KMS-11 (cell line): Measurements from ENCODE around the gene EFNA1.

Source experiments
- H2AFZ ChIP-seq: fragments of 200-600 bp; sonication (generic); 2 replicates; pipeline ENCODE4 v1.6.1; 2016; ENCODE audit warnings: antibody characterized with exemption, mixed run types, low read depth
- H3K27ac ChIP-seq: fragments of 200-600 bp; sonication (generic); 2 replicates; pipeline ENCODE4 v1.6.1; 2016; ENCODE audit warnings: mild to moderate bottlenecking, mixed run types
- H3K27me3 ChIP-seq: fragments of 200-600 bp; sonication (generic); 2 replicates; pipeline ENCODE4 v1.6.1; 2017; ENCODE audit warnings: mild to moderate bottlenecking, low read depth, mixed run types, moderate library complexity; ENCODE audit not compliant: insufficient read depth
- H3K36me3 ChIP-seq: fragments of 200-600 bp; sonication (generic); 2 replicates; pipeline ENCODE4 v1.6.1; 2017; ENCODE audit warnings: mild to moderate bottlenecking, mixed run types; ENCODE audit not compliant: insufficient read depth
- H3K4me1 ChIP-seq: fragments of 200-600 bp; sonication (generic); 2 replicates; pipeline ENCODE4 v1.6.1; 2016; ENCODE audit warnings: mild to moderate bottlenecking, low read depth, mixed run types; ENCODE audit not compliant: poor library complexity, severe bottlenecking
- H3K4me2 ChIP-seq: fragments of 200-600 bp; sonication (generic); 2 replicates; pipeline ENCODE4 v1.7.0; 2016; ENCODE audit warnings: mild to moderate bottlenecking, mixed run types
- H3K4me3 ChIP-seq: fragments of 200-600 bp; sonication (generic); IDR thresholded peaks from 2 replicates; pipeline ENCODE4 v1.6.1; 2017; ENCODE audit warnings: low read depth, low read length, mixed read lengths; ENCODE audit not compliant: insufficient read depth
- H3K79me2 ChIP-seq: fragments of 200-600 bp; sonication (generic); 2 replicates; pipeline ENCODE4 v1.6.1; 2016; ENCODE audit warnings: low read depth, mixed run types; ENCODE audit not compliant: insufficient read depth
- H3K9ac ChIP-seq: fragments of 200-600 bp; sonication (generic); 2 replicates; pipeline ENCODE4 v1.6.1; 2016; ENCODE audit warnings: mild to moderate bottlenecking, mixed run types
- H4K20me1 ChIP-seq: fragments of 200-600 bp; sonication (generic); 2 replicates; pipeline ENCODE4 v1.6.1; 2016; ENCODE audit warnings: mild to moderate bottlenecking, mixed run types; ENCODE audit not compliant: insufficient read depth
- CTCF ChIP-seq: fragments of 200-600 bp; sonication (generic); conservative IDR thresholded peaks from 2 replicates; pipeline ENCODE4 v1.6.1; 2017; ENCODE audit warnings: low read depth, mild to moderate bottlenecking, antibody characterized with exemption, low read length, moderate library complexity, mixed read lengths

The EFNA1 gene

GRCh38 chr1:155104605-155105534 lies 22.8 kb upstream of the EFNA1 start:
- Histone ChIP-seq H4K20me1 (no peaks in the 10 kb centered on the region), H2AFZ (no peak overlapping the region), H3K79me2 (no peaks in the 10 kb centered on the region), H3K36me3 (no peaks in the 10 kb centered on the region), H3K4me3 (no peak overlapping the region), H3K27ac (no peak overlapping the region), H3K4me1 (no peaks in the 10 kb centered on the region), H3K27me3 (peaks cover 16% of the 10 kb centered on the region; the same call in 1 of the 2 replicates), H3K4me2 (no peak overlapping the region), H3K9ac (no peak overlapping the region)
- TF ChIP-seq CTCF: no peak

- no peak overlapping the region for H3K4me2 ChIP-seq
- no peak overlapping the region for H3K9ac ChIP-seq
- H3K36me3 ChIP-seq: no peaks in the 10 kb centered on the region
- H3K27ac ChIP-seq: no peak overlapping the region
- no peaks in the 10 kb centered on the region for H3K4me1 ChIP-seq
- no peak overlapping the region for H3K4me3 ChIP-seq
- H3K27me3 ChIP-seq: peaks cover 16% of the 10 kb centered on the region; the same call in 1 of the 2 replicates
- no peaks in the 10 kb centered on the region for H3K79me2 ChIP-seq
- H2AFZ ChIP-seq: no peak overlapping the region
- H4K20me1 ChIP-seq: no peaks in the 10 kb centered on the region
- TF ChIP-seq CTCF: no peak
Observed at GRCh38 chr1:155105604-155106011, 22.1 kb upstream of the EFNA1 start.

GRCh38 chr1:155106862-155107261 lies 20.8 kb upstream of the EFNA1 start:
- Histone ChIP-seq H2AFZ (no peak overlapping the region), H3K36me3 (no peaks in the 10 kb centered on the region), H3K4me1 (no peaks in the 10 kb centered on the region), H4K20me1 (no peaks in the 10 kb centered on the region), H3K4me2 (no peak overlapping the region), H3K9ac (no peak overlapping the region), H3K4me3 (no peak overlapping the region), H3K27ac (no peak overlapping the region), H3K79me2 (no peaks in the 10 kb centered on the region), H3K27me3 (peaks cover 16% of the 10 kb centered on the region; the same call in 1 of the 2 replicates)
- no peak for TF ChIP-seq CTCF

GRCh38 chr1:155107309-155108264 lies 20.1 kb upstream of the EFNA1 start:
- TF ChIP-seq CTCF: no peak
- peaks cover 16% of the 10 kb centered on the region; the same call in 1 of the 2 replicates for H3K27me3 ChIP-seq
- no peaks in the 10 kb centered on the region for H3K4me1 ChIP-seq
- H2AFZ ChIP-seq: no peak overlapping the region
- H3K27ac ChIP-seq: no peak overlapping the region
- H3K36me3 ChIP-seq: no peaks in the 10 kb centered on the region
- H3K4me3 ChIP-seq: no peak overlapping the region
- no peaks in the 10 kb centered on the region for H4K20me1 ChIP-seq
- H3K9ac ChIP-seq: no peak overlapping the region
- H3K4me2 ChIP-seq: no peak overlapping the region
- no peaks in the 10 kb centered on the region for H3K79me2 ChIP-seq
